HuH-7 (cell line): ENCODE measurements around the gene GPC2.
A peak's percentile ranks its signal among the peaks of the same experiment; 100 is the strongest.

Experiments used
- DNase-seq: peaks from one replicate; pipeline ENCODE4 v3.0.0; 2011; ENCODE audit warnings: low spot score

GPC2 gene

GRCh38 chr7:100119970-100120732 lies 57.0 kb downstream of the GPC2 start:
- peak; percentile 63 for DNase-seq
